ENCODE results near the gene JMY. TPM values are rescaled to one million over a fixed set of nuclear protein-coding genes. Genes with fewer than 3 reads are reported as not detected.

Gene JMY
- total and polyA plus RNA-seq, 2 of the 8 experiments (the other 6 are each of a cell fraction or from before 2014, with no cell fraction given) = 2.8 to 13.9 TPM

DNA sequence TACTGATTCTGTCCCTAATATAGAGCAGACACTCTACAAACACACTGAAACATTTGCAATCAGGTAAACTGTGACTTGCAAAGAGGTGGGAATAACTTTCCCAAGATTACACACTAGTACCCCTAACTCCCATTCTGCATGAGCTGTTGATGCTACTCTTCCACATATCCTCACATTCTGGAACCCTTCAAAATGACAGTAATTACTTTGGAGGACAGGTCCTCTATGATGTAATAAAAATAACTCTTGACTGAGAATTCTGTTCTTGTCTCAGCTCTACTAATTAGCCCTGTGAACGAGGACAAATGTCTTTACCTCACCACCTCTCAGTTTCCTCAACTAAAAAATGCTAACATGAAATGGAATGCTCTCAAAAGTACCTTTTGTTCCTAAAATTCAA is 49.5 kb upstream of the JMY start (continued):
- TF ChIP-seq, protein P1, sequence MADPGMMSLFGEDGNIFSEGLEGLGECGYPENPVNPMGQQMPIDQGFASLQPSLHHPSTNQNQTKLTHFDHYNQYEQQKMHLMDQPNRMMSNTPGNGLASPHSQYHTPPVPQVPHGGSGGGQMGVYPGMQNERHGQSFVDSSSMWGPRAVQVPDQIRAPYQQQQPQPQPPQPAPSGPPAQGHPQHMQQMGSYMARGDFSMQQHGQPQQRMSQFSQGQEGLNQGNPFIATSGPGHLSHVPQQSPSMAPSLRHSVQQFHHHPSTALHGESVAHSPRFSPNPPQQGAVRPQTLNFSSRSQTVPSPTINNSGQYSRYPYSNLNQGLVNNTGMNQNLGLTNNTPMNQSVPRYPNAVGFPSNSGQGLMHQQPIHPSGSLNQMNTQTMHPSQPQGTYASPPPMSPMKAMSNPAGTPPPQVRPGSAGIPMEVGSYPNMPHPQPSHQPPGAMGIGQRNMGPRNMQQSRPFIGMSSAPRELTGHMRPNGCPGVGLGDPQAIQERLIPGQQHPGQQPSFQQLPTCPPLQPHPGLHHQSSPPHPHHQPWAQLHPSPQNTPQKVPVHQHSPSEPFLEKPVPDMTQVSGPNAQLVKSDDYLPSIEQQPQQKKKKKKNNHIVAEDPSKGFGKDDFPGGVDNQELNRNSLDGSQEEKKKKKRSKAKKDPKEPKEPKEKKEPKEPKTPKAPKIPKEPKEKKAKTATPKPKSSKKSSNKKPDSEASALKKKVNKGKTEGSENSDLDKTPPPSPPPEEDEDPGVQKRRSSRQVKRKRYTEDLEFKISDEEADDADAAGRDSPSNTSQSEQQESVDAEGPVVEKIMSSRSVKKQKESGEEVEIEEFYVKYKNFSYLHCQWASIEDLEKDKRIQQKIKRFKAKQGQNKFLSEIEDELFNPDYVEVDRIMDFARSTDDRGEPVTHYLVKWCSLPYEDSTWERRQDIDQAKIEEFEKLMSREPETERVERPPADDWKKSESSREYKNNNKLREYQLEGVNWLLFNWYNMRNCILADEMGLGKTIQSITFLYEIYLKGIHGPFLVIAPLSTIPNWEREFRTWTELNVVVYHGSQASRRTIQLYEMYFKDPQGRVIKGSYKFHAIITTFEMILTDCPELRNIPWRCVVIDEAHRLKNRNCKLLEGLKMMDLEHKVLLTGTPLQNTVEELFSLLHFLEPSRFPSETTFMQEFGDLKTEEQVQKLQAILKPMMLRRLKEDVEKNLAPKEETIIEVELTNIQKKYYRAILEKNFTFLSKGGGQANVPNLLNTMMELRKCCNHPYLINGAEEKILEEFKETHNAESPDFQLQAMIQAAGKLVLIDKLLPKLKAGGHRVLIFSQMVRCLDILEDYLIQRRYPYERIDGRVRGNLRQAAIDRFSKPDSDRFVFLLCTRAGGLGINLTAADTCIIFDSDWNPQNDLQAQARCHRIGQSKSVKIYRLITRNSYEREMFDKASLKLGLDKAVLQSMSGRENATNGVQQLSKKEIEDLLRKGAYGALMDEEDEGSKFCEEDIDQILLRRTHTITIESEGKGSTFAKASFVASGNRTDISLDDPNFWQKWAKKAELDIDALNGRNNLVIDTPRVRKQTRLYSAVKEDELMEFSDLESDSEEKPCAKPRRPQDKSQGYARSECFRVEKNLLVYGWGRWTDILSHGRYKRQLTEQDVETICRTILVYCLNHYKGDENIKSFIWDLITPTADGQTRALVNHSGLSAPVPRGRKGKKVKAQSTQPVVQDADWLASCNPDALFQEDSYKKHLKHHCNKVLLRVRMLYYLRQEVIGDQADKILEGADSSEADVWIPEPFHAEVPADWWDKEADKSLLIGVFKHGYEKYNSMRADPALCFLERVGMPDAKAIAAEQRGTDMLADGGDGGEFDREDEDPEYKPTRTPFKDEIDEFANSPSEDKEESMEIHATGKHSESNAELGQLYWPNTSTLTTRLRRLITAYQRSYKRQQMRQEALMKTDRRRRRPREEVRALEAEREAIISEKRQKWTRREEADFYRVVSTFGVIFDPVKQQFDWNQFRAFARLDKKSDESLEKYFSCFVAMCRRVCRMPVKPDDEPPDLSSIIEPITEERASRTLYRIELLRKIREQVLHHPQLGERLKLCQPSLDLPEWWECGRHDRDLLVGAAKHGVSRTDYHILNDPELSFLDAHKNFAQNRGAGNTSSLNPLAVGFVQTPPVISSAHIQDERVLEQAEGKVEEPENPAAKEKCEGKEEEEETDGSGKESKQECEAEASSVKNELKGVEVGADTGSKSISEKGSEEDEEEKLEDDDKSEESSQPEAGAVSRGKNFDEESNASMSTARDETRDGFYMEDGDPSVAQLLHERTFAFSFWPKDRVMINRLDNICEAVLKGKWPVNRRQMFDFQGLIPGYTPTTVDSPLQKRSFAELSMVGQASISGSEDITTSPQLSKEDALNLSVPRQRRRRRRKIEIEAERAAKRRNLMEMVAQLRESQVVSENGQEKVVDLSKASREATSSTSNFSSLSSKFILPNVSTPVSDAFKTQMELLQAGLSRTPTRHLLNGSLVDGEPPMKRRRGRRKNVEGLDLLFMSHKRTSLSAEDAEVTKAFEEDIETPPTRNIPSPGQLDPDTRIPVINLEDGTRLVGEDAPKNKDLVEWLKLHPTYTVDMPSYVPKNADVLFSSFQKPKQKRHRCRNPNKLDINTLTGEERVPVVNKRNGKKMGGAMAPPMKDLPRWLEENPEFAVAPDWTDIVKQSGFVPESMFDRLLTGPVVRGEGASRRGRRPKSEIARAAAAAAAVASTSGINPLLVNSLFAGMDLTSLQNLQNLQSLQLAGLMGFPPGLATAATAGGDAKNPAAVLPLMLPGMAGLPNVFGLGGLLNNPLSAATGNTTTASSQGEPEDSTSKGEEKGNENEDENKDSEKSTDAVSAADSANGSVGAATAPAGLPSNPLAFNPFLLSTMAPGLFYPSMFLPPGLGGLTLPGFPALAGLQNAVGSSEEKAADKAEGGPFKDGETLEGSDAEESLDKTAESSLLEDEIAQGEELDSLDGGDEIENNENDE (IDR thresholded peaks at IDR 0.05; ENCODE audit: insufficient replicate concordance, low read length) = no peak
- TF ChIP-seq RBBP5 (IDR thresholded peaks at IDR 0.05; ENCODE audit: borderline replicate concordance, low read depth, low read length) (no peak), KDM1A (IDR thresholded peaks at IDR 0.05; ENCODE audit: borderline replicate concordance, low read length) (no peak), BRCA1 (IDR thresholded peaks at IDR 0.05; ENCODE audit: low read depth, low read length) (no peak), RFX5 (IDR thresholded peaks at IDR 0.05; ENCODE audit: borderline replicate concordance, low read depth, low read length) (no peak), HDAC6 (IDR thresholded peaks at IDR 0.05; ENCODE audit: low read depth, low read length) (no peak), PHF8 (conservative IDR thresholded peaks at IDR 0.05; ENCODE audit: low read depth, low read length) (no peak), CHD1 (IDR thresholded peaks at IDR 0.05; ENCODE audit: low read depth, low read length) (no peak), FOSL1 (IDR thresholded peaks at IDR 0.05; ENCODE audit: insufficient read depth, low read depth, low read length) (no peak), MAFK (IDR thresholded peaks at IDR 0.05; ENCODE audit: low read depth, low read length) (no peak), ZNF274 (IDR thresholded peaks at IDR 0.05; ENCODE audit: borderline replicate concordance, extremely low read depth, low read length) (no peak), SAP30 (IDR thresholded peaks at IDR 0.05; ENCODE audit: insufficient read depth, insufficient replicate concordance, low read length) (no peak)
